ENCODE results near the gene TRIM24.

GRCh38 chr7:138584696-138585095 lies 124.6 kb downstream of the TRIM24 start:
- TF ChIP-seq, protein P1, sequence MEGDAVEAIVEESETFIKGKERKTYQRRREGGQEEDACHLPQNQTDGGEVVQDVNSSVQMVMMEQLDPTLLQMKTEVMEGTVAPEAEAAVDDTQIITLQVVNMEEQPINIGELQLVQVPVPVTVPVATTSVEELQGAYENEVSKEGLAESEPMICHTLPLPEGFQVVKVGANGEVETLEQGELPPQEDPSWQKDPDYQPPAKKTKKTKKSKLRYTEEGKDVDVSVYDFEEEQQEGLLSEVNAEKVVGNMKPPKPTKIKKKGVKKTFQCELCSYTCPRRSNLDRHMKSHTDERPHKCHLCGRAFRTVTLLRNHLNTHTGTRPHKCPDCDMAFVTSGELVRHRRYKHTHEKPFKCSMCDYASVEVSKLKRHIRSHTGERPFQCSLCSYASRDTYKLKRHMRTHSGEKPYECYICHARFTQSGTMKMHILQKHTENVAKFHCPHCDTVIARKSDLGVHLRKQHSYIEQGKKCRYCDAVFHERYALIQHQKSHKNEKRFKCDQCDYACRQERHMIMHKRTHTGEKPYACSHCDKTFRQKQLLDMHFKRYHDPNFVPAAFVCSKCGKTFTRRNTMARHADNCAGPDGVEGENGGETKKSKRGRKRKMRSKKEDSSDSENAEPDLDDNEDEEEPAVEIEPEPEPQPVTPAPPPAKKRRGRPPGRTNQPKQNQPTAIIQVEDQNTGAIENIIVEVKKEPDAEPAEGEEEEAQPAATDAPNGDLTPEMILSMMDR (IDR thresholded peaks at IDR 0.05) = no peak
- TF ChIP-seq POLR2AphosphoS5 (IDR thresholded peaks at IDR 0.05) = no peak
